ENCODE data around the gene VGLL4.
"Not testable (repeated sequence)": the region's sequence is repeated elsewhere in the genome, so short reads cannot be mapped to it uniquely, and the experiment has no call there.

Gene VGLL4

DNA sequence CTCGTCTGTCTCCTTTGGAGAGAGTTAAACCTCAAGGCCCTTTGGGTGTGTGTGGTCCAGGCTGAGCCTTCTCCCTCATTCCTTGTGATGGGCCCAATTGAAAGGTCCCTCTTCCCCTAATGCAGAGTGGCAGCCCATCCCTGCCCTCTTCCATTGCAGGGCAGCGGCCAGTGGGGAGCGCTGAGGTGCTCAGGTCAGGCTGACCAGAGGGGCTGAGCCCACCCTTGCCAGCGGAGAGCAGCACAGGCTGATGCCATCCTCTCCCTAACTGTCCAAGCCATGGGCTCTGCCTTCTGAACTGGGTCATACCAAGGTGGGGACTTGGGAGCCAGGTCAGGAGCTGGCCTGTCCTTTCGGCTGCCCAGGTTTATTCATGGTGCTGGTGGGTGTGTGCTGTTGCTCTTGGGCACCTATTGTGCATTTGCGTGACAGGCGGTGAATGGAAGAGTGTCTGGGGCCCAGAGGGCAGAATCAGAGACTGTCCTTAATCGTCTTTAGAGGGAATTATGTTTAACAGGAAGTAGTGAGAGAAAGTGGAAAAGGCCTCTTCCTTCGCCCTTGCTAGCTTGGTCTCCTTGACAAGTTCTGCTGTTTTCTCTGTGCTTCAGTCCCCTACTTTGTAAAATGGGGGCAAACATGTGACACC, 96.9 kb downstream of the VGLL4 start:
- DNase-seq, result no peak

DNA sequence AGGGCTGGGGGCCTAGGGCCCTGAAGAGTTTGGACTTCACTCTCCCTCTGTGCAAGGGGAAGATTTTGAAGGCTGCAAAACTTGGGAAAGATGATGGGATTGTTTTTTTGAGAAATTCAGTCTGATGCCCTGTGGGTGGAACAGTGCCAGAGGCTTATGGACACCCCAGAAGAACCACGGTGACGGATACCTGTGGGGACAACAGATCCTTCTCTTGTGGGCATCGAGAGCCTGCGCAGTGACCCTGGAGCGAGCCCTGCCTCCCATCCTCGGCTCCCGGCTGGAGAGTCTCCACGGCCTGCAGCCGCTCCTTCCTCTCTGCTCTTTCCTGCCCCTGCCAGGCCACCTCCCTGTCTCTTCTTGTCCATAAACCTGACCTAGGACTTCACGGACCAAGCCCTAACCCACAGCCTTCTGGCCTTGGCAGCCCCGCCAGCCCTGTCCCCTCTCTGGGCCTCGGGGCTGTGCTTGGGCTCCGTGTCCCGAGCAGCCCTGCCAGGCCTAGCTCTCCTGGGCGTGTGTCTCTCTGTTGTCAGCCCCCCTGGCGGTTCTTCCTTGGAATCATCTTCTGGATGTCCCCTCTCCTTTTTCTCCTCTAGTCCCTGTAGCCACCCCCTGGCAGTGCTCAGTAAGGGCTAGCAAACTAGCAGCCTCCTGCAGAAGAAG, 98.4 kb downstream of the VGLL4 start:
- no peak for DNase-seq

DNA sequence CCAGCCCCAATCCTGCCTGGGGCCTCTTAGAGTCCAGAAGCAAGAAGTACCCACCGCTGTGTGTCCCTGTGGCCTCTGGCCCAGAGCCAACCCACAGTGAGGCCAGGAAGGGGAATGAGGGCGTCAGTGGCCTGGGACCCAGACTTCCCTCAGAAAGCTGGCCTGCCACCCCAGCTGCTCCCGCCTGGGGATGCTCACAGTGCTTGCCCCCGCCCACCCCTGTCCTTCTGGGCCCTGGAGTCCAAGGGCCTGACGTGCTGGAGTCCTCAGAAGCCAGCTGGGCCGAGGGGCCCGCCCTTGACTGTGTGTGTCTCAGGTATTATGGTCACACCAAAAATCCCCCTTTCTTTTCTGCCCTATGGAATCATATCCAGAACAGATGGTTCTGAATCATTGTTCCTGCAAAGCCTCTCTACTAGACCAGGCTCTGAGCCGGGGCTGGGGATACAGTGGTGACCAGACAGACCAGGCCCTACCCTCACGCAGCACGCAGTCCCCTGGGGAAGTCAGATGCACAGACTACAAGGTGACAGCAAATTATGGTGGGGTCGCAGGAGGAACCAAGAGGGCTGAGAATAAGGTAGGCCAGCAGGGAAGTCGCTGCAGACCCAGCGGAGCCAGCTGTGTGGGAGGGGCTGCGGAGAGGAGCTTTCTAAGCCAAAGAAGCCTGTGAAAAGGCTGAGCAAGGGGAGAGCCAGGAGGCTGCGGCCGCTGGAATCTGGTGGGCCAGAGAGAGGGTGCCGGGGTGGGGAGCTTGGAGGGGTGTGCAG, 99.1 kb downstream of the VGLL4 start:
- no peak for DNase-seq

DNA sequence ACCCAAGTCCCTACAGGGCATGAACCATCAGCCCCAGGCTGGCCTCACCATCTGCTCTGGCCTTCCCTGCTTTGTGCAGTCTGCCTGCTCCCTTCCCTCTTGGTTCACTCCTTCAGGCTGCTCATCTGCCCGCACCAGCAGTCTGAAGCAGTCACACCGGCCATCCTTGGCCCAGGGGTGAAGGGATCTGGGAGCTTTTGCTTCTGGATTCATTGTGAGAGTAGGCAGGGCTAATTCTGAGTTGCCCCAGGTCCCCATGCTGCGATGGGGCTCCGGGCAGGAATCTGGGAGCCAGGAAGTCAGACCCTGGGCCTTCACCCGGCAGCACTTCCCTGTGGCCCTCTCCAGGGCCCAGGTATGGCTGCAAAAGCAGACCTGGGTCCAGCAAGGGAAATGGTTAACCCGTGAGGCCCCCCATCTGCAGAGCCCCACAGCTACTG, 99.7 kb downstream of the VGLL4 start:
- DNase-seq, result no peak

DNA sequence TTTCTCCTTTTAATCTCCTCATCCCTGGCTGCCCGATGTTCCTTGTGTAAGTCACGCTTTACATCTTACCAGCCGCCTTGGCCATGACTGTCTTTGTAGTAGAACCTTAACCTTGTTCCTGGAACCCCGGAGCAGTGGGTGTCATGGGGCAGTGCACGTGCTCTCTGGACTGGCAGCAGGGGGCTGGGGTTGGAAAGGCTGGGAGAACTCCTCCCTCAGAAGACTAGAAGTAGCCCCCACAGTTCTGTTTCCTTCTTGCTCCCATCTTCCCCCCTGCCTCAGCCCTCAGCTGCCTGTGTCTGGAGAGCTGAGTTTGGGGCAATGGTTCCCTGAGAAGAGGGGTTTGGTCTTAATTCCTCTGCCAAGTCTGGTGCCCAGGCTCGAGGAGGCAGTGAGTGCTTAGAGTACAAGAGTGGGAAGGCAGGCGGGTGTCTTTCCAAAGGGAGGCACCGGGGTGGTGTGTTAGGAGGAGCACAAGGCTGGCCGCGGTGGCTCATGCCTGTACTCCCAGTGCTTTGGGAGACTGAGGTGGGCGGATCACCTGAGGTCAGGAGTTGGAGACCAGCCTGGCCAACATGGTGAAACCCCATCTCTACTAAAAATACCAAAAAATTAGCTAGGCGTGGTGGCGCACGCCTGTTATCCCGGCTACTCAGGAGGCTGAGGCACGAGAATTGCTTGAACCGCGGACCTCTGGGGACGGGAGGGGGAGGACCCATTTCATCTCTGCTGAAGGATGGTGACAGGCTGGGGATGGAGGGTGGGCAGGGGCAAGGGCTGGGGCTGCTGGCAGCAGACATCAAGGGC, 100.4 kb downstream of the VGLL4 start:
- no peak for DNase-seq

DNA sequence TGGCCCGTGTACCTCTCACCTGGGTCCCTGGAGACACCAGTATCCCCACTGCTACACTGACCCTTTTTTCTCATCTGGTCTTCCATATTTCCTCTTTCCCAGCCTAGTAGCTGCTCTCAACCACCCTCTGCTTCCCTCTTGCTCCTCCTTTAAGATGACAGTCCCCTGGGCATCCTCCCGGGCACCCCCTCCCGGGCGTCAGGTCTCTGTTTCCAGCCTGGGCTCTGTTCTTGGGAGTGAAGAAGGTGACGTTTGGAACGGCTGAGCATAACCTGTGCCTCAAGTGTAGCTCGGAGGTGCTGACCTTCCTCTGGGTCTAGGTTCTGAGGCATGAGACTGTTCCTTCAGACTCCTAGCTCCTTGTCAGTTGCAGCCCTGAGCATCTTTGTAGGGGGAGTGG, 101.2 kb downstream of the VGLL4 start:
- no peak for DNase-seq

DNA sequence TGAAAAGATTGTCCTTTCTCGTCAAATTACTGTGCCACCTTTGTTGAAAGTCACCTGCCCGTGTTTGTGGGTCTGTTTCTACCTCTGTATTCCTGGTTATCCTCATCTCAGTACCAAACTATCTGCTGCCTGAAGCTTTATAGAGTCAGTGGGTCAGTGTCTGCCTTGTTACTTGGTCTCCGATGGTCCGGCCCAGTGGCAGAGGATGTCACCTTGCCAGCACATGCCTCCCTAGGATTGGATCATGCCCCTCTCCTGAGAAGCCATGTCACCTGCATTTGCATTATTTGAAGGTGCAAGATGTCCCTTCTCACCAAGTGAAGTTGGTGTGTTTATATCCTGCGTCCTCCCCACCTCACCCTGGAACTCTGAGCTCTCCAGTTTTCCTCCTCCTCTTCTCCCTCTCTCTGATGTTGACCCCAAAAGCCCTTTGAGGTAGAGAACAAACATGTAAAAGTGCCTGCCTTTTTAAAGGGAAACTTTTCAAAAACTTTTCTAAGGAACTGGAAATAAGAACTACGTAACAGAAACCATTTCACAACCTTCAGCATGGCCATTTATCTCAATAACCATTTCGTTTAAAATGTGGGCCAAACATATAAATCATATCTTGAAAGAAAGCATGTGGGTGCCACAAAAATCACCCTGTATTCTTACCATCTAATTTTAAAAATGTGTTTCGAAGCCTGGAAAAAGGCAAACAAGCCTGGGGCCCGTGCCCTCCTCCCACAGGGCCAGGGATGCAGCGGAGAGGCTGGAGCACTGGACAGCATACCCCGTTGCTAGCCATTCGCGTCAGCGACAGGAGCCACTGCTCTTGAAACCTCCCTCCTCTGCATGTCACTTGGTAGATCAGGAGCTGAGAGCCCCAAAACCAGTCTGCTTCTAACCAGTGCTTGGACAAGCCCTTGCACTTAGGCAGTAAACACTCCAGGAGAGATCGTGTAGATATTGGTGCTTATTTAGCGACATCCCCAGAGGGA, 102.1 kb downstream of the VGLL4 start:
- no peak for DNase-seq

DNA sequence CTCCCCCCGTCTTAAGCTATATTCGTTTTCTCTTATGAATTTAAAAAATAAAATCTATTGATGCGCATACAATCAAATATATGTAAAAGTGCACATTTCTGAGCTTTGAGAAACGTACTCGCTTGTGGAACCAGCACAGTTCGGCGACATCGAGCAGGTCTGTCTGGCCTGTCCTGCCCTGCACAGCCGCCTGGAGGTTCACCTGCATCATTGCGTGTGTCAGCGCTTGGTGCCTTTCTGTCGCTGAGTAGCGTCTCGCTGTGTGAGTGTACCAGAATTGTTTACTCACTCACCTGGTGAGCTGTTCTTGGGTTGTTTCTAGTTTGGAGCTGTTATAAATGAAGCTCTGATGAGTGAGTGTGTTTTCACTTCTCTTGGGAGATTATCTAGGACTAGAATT, 104.0 kb downstream of the VGLL4 start:
- DNase-seq, result no peak

DNA sequence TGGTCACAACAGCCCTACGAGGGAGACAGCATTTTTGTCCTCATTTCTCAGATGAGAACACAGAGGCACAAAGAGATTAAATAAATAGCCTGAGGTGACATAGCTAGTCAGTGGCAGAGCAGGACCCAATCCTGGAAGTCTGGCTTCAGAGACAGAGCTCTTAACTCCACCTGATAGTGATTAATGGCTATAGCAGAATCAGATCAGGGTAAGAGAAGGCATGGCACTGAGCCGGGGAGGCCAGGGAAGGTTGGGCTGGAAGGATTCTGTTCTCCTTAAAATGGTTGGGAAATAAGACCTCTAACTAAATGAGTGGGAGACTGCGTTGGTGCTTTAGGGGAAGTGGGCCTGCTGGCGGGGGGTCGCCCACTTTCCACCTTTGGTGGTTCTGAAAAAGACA, 104.5 kb downstream of the VGLL4 start:
- DNase-seq, result no peak

DNA sequence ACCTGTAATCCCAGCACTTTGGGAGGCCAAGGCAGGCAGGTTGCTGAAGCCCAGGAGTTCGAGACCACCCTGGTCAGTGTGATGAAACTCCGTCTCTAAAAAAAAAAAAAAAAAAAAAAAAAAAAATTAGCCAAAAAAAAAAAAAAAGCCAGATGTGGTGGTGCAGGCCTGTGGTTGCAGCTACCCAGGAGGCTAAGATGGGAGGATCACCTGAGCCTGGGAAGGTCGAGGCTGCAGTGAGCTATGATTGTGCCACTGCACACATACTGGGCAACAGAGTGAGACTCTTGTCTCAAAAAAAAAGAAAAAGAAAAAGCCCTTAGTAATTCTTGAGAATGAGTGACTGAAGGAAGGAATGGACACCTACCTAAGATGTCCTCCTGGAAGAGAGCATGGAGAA, 105.1 kb downstream of the VGLL4 start:
- DNase-seq, result no peak

DNA sequence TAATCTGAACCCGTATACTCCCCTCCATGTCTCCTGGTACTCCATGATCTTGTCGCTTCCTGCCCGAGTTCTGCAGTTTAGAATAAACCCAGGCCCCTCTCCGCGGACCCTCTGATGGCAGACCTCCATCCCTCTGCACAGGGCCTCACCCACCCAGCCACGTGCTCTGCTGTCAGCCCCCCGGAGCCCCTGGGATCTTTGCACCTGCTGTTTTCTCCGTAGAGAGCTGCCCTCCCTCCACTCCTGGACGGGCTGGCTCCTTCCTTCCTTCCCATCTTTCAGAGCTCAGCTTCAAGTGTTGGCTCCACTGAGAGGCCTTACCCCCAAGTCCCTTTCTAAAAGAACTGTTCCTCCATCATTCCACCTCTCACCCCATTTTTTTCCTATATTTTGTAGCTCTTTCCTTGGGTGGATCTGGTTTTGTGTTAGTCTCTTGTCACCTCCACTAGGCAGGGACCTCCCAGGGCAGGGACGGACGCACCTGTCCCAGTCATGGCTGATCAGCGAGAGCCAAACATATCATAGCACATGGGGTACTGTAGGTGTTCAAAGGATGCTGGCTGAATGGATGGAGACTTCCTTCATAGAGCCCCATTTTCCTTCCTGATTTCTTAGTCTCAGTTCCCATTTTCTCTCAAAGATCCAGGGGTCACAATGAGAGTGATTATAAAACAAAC, 106.6 kb downstream of the VGLL4 start:
- no peak for DNase-seq

DNA sequence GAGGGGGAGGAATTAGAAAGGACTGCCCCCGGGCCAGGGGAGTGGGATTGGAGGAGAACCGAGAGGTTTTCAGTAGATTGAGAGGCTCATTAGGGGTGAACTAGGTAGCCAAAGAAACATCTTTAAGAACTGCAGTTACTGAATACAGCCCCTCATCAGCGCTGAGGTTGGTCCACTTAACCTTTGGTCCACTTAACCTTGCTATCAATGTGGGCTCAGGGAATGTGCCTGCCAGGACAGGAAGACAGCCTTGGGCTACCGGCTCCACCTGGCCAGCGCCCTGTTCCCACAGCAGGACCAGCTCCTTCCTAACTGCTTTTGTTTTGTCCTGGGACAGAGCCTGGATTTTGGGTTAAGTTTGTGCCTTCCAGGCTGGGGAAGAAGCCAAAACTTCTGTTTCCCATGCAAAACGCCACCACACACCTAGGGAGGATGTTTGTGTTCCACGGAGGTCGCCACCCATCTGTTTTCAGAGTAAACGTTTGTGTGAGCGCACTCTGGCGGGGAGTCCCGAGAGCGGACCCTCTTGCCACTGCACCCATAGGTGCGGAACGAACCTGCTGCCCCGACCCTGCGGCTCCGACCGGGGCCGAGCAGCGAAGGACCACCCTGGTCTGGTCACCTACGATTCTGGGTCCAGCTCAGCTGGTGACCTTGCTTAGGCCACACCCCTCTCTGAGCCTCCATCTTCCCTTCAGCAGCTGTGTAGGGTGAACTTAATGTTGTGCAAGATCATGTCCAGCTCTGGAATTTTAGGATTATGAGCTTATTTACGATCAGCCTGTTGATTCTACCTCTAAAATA, 107.4 kb downstream of the VGLL4 start:
- no peak for DNase-seq

DNA sequence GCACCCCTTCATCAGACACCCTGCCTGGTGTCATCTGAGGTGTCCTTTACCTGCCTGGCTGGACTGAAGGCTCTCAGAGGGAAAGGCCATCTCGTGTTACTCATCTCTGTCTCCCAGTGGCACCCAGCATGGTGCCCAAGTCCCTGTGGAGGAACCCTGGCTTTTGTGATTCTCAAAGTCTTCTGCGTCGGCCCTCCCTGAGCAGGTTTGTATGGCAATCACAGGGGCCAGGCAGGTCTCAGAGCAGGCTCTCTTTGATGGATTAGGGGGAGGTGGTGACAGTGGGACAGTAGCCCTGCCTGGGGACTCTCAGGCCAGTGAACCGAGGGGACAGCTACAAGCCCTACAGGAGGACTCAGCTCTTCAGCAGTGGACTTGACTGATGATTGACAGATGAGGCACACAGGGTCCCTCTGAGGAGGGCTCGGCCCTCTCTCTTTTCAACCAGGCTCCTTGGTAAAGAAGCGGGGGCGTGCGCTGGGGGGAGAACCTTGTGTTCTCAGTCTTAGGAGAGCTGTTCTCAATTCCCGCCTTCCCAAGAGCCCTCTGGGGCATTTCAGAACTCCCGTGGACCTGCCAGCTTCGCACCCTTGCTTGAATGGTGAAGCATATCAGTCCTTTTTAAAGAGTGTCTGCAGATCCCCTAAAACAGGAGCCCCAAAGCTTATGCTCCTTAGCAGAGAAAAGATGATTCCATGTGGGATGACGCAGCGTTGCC, 108.3 kb downstream of the VGLL4 start:
- no peak for DNase-seq

DNA sequence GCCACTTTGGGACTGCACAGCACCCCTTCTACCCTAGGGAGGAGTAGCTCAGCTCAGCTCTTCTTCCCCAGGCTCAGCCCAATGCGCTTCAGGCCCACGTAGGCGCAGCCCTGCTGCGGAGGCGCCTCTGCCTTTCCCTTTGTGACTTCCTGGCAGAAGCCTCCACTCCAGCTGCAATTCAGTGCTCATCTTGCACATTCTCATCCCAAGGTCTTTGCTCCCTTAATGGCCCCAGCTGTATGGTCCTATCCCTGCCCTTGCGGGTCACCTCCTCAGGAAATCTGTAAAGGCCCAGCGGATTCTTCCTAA, 109.0 kb downstream of the VGLL4 start:
- DNase-seq, result no peak

DNA sequence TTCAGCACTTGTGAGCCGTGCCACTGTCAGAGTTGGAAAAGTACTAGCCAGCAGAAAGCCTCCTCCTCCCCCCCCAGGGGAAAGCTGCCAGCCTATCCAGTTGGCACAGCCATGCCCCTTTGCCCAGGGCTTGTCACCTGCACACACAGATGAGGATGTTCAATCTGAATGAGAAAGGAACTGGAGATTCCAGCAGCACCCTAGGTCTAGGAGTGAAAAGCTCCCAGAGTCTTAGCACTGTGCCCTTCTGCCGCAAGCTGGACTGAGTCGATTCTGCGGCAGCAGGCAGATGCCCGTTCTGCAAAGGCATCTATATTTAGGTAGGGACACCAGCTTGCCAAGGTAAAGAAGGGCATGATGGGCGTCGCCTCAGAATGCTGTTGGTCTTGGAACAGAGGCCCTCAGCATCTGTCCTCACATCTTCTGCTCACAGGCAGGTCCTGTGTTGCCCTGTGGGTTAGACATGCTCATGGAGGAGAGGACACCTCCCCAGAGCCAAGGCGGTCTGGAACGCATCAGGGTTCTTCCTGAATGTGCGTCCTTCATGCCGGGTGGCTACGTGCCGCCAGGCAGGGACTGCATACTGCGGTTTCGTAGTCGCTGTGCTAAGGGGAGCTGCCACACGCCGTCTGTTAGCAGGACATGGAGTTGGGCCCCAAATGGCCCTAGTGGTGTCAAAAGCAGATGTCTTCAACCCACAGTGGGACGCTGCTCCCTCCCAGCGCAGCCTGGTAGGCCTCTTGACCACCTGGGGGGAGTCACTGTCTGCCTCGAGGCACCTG, 109.5 kb downstream of the VGLL4 start:
- DNase-seq, result no peak

DNA sequence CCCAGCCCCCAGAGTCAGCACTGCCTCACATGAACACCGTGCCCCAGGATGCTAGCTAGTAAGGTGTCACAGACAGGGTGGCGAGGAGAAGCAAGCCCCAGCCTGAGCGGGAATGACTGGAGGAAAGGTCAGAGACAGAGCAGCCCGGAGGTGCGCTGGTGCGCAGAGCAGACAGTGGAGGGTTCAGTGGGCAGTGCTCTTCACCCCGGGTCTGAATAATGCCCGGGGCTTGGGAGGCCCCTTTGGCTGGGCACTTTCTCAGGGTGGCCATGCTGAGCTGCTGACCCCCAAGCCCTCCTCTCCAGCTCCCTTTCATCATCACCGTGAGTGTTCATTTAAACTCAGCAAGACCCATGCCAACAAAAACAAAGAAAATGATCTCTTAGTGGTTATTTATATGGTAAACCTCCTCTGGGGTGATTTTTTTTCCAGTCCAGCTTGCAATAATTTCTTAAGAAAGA, 110.8 kb downstream of the VGLL4 start:
- DNase-seq, result no peak

DNA sequence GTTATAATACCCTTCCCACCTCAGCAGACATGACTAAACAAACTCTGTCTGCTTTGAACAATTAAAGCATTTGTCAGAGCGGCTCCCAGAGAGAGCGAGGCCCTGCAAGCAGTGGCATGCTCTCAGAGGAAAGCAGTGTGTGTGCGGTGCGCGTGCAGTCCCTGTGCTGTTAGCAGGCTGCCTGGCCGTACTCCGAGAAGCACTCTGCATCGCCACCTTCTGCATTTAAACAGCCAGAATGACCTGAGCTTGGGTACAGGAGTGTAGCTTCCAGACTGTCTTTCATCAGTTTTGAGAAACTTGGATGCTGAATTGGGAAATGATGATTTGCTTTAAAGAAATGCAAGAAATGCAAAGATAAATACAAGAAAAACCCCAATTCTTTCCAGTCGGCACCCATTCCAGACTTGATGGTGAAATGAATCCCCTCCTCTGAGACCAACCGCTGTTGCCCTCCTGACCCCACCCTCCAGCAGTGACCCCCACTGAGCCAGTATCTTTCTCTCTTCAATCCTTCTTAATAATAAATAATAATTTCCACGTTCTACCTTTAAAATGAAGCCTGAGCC, 113.5 kb downstream of the VGLL4 start:
- no peak for DNase-seq

DNA sequence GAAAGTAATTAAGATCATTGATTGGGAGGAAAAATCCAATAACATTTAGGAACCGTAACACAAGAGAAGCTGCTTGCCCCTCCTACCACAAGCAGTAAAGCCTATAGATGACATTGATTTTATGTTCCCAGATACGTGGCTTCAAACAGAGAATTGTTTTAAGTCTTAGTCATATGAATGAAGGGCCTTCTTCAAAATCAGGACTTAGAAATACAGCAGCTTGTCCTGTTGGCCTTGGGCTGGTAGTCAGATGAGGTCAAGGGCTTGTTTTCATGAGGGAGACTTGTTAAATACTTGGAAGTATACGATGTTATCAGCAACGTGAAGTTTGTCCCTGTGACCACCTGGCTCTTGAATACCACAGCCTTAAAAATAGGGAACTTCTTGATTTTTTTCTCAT, 114.4 kb downstream of the VGLL4 start:
- DNase-seq, result no peak

DNA sequence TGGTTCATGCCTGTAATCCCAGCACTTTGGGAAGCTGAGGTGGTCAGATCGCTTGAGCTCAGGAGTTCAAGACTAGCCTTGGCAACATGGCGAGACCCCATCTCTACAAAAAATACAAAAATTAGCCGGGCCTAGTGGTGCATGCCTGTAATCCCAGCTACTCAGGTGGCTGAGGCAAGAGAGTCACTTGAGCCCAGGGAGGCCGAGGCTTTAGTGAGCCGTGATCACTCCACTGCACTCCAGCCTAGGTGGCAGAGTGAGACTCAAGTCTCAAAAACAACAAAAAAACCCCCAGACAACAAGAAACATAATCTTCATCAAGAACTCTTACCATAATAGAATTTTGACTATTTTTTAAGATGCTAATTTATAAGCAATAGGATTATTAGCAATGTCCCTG, 117.6 kb downstream of the VGLL4 start:
- not testable (repeated sequence) for DNase-seq
